HG03565 (cell line): ENCODE measurements around the gene DIS3L2.
"Not testable (repeated sequence)": the region's sequence is repeated elsewhere in the genome, so short reads cannot be mapped to it uniquely, and the experiment has no call there.

Experiments
- ATAC-seq: cut with Tn5 transposase; IDR thresholded peaks from one replicate; pipeline ENCODE4 v1.9.1; 2021; ENCODE audit warnings: mild to moderate bottlenecking, moderate library complexity; ENCODE audit not compliant: unreplicated experiment

DIS3L2 gene

DNA sequence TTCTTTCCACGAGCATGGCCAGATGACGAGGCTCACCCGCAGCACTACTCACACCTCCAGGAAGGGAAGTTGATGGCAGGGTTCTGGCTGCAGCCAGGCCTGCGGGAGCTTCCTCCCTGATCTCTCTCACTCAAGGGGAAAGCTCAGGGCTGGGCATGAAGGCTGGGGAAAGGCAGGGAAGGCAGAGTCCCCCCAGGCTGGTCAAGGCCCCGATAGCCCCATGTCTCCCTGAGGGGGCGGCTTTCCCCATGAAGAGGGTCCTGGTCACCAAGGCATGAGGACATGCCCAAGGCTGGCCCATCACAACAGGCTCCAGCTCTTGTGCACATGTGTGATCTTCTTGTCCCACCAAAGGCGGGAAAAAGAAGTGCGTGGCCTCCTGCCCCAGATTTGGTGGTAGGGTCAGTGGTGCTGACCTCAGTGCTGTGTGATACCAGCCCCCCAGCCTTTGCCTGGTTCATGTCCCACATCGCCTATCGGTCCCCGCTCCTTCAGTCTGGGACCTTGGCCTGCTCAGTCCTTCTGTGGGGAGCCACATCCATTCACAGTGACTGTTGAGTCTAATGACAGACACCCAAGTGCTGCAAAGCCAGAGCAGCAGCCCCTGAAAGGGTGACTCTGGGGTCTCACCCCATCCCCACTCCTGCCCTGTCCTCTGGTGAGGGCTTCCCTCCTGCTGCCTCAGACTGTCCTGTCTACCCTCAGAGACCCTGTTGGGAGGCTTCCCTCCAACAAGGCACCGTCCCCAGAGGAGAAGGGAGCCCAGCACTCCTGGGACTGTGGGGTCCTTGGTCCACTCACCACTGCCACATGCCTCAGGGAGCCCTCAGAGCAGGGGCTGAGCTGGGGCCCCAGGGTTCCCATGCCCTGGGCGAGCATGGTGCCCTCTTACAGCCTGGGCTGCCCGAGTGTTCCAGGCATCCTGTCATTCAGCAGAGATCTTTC is 367.3 kb downstream of the DIS3L2 start:
- no peak for ATAC-seq

DNA sequence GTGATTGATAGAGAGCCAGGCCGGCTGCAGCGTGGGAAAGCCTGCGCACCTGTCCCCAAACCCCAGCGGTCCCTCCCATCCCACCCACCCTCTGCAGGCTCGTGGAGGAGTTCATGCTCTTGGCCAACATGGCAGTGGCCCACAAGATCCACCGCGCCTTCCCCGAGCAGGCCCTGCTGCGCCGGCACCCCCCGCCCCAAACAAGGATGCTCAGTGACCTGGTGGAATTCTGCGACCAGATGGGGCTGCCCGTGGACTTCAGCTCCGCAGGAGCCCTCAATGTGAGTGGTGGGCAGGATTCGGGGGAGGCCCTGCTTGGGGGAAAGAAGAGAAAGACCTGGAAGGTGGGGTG is 368.2 kb downstream of the DIS3L2 start:
- ATAC-seq, result no peak

DNA sequence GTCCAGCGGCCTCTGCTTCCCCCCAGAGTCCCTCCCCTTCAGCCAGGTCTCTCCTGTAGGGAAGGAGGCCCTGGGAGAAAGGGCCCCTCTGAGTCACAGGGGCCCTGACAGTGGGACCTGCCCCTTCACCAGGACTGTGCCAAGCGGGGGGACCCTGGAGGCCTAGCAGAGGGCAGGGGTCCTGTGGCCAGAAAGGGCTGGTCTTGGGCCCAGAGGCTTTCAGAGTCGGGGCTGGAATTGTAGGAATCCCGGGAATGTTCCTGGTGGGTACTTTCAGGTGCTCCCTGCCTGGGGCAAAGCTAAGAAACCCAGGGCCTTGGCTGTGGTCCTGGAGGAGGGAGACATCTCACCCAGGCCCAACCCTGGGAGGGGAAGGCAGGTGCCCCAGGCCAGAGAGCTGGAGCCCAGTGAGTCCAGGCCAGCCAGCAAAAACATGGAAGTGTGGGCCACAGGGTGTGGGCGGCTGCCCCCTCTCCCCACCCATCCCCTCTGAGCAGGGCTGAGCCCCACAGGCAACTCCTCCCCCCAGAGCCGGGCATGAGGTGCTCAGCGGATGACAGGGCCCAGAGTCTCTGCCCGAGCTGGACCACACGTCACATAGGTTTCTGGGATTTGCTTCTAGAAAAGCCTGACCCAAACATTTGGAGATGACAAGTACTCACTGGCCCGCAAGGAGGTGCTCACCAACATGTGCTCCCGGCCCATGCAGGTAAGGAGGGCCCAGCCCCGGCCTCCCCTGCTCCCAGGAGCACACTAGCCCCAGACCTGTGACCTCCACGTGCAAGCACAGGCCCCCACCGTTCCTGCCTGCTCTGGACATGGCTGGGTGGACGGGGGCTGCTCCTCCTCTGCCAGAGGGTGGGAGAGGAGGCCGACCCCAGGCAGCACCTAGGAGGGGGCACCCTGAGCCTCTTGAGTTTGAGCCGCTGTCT is 368.8 kb downstream of the DIS3L2 start:
- no peak for ATAC-seq

DNA sequence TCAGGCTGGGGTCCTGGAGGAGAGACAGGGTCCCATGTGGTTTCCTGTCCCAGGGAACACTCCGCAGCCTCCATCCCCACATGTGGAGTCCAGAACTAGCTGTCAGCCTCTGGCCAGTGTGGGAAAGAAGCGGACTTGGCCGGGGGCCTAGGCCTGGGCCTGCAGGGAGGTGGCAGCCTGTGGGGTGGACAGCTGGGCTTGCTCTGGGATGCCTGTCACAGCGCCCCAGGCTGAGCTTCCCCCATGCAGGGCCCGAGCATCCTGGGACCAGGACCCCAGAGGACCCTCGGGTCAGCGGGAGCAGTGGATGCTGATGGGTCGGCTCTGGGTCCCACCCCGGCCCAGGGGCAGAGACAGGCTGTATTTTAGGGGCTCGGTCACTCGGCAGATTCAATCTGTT is 369.5 kb downstream of the DIS3L2 start:
- ATAC-seq, result not testable (repeated sequence)

DNA sequence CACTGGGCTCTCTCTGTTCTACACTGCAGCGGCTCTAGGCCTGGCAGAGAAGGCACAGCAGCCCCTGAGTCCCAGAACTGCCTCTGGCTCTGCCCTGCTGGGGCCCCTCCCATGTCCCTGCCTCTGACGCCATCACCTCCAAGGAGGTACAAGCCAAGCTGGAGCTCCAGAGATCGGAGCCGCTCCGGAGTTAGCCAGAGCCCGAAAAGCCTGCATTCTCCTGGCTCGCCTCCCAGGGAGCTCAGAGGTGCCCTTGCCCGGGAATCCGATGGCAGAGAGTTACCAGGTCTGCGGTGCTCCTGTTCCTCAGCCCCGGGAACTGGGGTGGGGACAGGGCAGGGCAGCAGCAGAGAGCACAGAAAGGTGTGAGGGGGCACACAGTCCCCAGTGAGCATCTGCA is 370.1 kb downstream of the DIS3L2 start:
- not testable (repeated sequence) for ATAC-seq

DNA sequence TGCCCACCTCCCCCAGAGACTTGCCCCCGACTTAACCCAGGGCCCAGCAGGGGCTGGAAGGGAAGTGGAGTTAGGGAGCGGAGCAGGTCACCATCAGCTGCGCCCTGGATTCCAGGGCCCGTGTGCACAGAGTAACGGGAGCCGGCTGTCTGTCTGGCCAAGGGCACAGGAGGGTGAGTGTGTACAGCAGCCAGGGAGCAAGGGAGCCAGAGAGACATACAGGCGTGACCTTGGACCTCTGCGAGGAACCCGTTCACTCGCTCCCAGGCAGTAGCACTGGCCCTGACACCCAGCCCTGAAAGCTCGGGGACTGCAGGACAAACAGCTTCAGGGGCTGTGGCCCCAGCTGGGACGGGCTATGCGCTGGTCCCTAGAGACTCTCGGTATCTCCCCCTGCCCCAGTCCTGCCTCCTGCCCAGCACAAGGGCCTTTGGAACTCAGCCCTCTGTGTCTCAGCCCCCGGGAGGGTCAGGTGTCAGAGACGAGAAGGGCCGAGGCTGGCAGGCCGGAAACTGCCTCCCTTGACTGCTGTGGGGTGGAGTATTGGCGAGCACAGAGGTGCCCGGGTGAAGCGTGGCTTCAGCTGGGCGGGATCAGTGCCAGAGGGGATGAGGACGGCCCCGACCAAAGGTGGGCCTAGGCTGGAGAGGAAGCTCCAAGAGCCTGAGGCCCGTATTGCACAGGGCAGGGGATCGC is 370.9 kb downstream of the DIS3L2 start:
- not testable (repeated sequence) for ATAC-seq

DNA sequence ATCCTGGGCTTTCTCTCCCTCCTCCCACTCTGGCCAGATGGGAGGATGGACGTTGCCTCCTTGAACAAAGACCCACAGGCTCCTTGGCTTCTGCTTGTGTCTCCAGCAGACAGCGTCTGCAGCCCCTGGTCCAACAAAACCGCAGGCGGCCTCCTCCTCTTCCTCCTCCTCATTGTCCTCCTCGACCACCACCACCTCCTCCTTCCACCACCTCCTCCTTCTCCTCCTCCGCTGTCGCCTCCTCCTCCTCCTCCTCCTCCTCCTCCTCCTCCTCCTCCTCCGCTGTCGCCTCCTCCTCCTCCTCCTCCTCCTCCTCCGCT is 371.4 kb downstream of the DIS3L2 start:
- ATAC-seq, result no peak

DNA sequence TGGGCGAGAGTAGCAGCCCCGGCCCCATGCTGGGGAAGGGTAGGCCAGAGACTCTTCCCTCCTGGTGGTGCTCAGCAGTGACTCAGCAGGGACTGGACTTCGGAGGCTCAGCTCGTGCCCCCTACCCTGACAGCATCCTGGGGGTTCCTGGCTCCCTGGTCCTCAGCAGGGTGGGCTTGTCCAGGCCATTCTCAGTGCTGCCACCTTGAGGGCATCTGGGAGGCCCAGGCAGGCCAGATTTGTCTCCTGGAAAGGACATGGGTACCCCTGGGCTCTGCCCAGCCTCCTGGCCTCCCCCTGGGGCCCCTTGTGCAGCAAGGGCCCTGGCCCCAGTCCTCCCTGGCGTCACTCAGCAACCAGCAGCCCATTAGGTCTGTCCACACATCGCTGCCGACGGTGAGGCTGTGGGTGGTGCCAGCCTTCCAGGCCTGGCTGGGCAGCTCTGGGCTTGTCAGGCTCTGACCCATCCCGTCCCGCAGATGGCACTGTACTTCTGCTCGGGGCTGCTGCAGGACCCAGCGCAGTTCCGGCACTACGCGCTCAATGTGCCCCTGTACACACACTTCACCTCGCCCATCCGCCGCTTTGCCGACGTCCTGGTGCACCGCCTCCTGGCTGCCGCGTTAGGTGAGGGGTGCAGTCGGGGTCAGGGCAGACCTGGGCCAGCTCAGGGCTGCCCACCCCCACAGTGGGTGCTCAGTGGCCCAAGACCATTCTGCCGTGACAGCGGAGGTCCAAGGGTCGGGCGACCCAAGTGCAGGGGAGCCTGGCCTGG is 372.0 kb downstream of the DIS3L2 start:
- no peak for ATAC-seq

DNA sequence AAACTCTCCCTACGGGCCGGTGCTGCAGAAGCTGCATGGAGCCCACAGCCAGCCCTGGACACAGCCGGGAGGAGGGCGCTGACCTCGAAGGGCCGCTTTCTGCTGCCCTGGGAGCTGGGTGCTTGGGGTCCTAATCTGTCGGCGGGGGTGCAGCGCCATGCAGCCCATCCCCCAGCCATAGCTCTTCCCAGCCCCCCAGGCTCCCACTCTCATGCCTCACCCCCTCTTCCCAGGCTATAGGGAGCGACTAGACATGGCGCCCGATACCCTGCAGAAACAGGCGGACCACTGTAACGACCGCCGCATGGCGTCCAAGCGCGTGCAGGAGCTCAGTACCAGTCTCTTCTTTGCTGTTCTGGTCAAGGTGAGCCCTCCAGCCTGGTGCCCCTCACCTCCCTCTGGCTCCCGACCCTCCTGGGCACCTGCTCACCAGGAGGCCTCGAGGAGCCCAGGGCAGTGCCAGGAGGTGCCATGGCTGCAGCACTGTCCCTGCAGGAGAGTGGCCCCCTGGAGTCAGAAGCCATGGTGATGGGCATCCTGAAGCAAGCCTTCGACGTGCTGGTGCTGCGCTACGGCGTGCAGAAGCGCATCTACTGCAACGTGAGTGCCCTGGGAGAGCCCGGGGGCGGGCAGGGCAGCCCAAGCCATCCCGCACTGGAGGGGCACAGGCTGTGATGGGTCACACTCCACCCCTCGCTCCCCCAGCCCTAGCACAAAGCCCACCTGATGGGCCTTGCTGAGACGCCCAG is 372.8 kb downstream of the DIS3L2 start:
- not testable (repeated sequence) for ATAC-seq

DNA sequence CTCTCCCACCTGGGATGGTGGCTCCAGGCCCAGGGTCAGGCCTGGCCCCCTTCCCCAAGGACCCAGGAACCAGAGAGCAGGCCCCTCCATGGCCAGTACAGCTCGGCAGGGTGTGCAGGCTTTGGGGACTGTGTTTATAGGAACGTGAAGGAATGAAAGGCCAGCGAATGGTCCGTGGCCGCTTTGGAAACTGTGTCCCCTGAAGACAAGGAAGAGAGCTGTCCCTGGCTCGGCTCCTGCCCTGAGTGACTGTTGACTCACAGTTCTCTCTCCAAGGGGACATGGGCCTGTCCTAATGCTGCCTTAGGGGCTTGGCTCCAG is 373.3 kb downstream of the DIS3L2 start:
- ATAC-seq, result not testable (repeated sequence)

DNA sequence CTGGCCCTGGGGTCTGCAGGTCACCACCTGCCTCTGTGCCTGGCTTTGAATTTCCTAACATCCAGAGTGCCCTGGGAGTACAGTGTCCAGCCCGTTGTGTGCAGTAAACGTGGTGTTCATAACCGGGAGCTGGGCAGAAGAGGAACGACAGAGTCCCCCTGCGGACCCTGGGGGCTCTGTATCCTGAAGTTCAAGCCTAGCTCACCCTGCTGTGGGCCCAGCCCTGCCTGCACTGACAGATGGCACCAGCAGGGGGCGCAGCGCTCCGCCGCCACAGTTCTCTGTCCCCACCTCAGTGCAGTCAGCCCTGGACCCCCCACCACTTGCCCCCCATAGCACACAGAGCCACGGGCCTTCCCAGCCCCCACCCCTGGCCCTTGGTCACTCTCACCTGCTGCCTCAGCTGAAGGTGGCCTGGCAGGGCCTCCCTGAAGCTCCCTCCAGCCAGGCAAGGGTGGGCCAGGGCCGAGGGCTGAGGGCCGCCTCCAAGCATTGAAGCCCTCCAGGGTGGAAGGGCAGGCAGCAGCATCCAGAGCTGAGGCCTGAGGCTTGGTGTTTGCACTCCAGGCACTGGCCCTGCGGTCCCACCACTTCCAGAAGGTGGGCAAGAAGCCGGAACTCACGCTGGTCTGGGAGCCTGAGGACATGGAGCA is 373.8 kb downstream of the DIS3L2 start:
- ATAC-seq, result not testable (repeated sequence)

DNA sequence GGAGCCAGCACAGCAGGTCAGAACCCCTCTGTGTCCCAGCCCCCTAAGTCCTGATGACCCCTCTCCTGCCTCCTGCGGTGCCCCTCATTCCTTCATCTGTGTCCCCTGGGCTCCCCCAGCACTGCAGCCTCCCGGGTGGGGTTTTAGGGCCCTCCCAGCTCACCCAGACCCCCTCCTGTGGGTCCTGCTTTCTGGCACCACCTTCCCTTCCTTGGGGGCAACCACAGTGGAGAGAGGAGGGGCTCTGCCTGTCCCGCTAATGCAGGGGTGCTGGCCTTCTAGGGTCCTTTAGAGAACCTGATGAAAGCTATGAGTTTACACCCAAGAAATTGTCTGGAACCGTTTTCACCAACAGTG is 374.3 kb downstream of the DIS3L2 start:
- no peak for ATAC-seq

DNA sequence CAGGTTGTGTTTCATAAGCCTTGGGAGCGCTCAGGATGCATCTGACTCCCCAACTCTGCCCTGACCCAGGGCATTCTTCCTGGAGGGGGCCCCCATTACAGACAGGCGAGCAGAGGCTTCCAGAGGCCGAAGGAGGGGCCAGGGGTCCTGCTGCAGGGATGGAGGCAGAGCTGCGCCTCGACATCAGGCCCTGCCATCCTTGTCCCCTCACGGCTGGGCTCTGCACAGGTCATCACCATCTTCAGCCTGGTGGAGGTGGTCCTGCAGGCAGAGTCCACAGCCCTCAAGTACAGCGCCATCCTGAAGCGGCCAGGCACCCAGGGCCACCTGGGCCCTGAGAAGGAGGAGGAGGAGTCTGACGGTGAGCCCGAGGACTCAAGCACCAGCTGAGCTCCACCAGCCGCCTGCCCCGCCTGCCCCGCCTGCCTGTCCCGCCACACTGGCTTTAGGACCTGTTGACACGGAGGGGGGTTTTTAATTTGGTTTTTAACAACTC is 374.8 kb downstream of the DIS3L2 start:
- ATAC-seq, result no peak

DNA sequence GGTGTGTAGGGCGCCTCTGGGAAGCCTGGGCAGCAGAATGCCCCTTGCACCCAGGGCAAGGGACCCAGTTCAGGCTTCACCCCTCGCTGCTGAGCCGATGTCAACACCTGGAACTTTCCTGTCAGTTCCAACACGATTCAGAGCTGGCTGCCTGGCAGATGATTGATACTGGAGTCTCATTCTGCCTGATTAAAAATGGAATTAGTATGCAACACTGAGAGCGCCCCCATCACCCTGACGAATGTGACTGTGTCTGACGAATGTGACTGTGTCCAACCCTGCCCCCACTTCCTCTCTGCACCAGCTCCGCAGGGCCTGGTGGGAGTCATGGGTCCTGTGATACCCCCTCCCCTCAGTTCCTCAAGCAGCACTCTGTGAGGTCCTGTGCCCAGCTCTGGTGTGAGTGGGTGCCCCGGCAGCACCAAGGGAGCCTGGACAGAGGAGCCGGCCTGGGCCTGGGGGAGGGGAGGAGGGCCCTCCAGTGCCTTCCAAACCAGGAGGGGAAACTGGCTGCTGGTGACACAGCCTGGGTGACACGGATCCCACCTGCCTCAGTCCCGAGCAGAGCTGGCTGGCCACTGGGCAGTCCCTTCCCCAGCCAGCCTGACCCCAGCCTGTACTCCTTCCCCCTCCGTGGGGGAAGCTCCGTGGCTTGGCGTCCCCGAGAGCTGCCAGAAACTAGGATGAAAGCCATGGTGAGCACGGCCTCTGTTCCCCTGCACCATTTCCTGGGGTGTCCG is 375.6 kb downstream of the DIS3L2 start:
- no peak for ATAC-seq

DNA sequence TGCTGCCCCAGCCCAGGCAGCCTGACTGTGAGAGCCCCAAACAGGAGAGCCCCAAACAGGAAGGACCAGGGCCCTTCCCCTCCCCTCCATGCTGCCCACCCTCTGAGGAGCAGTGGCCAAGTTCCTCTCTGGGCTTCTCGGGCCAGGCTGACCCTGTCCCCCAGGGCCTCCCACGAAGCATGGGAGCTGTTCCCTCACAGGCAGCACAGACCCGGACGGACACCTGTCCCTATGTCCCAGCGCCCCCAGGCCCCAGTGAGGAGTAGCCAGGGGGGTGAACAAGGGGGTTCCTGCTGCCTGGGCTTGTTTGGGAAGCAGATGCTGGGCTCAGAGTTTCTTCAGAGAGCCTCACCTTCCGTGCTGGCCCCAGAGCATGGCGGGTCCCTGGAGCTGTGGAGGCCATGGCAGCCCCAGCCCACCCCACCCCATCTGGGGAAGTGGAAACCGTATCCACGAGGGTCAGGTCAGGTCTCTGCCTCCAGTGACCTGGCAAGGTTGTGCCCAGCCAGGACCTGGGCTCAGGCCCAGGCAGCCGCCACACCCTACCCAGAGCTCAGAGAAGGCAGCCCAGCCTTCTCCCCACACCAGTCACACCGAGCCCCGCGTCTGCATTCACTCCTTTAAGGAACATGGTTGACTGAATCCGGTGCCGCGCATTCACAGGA is 376.7 kb downstream of the DIS3L2 start:
- not testable (repeated sequence) for ATAC-seq

DNA sequence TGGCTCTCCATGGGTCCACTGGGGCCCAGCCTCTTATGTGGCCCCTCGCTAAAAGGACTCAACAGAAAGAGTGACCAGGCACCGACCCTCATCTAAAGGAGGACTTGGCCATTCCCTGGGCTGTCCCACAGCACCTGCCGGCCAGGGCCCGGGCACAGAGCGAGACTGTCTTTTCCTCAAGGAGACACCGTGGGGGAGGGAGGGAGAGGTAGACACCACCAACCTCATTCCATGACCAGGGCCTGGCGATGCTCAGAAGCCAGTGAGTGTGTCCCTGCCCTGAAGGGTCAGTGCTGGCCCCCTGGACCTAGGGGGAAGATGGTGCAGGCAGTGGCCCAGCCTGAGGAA is 377.2 kb downstream of the DIS3L2 start:
- ATAC-seq, result no peak

DNA sequence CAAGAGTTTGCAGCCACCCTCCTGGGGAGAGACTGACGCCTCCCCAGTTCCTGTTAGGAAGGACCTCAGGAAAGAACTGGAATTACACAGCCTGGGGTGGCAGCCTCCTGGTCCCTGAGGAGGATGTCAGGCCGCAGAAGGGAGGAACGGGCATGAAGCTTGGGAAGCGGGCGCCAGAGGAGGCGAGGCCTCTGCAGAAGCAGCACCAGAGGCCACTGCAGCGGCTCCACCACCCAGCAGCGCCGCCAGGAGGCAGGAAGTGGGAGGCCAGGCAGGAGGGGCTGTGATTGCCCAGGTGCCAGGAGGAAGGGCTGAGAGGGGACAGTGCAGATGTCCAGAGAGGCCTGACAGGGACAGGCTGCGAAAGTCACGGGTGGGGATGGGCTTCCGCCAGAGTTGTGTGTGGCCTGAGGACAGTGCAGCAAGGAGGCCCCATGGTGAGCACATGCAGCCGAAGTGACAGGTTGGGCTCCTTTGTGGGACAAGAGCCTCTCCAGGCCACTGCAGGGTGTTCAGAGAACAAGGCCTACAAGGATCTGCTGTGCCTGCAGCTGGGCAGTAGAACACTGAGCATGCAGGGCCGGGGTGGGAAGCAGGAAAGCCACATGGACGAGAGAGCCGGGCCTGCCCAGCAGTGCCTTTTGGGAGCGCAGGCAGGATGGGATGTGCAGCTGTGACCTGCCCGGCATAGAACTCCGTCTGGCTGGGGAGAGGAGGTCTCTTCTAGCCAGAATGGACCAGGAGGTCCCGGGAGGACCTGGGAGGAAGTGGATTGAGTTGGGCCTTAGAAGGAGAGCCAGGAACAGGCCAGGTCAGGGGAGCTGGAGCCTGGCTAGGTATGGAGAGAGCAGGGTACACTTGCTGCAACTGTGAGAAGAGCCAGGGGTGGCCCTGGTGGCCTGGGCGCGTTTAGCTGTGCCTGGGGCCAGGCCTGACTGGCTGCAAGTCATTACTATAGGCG is 377.9 kb downstream of the DIS3L2 start:
- ATAC-seq, result no peak
